GM19372 (cell line): Measurements from ENCODE around the gene MMP8.
A peak's percentile ranks its signal among the peaks of the same experiment; 100 is the strongest.

ENCODE experiments used
- ATAC-seq: cut with Tn5 transposase; IDR thresholded peaks from one replicate; pipeline ENCODE4 v1.9.1; 2021; ENCODE audit warnings: mild to moderate bottlenecking, low read depth, moderate library complexity; ENCODE audit not compliant: unreplicated experiment

MMP8 gene

DNA sequence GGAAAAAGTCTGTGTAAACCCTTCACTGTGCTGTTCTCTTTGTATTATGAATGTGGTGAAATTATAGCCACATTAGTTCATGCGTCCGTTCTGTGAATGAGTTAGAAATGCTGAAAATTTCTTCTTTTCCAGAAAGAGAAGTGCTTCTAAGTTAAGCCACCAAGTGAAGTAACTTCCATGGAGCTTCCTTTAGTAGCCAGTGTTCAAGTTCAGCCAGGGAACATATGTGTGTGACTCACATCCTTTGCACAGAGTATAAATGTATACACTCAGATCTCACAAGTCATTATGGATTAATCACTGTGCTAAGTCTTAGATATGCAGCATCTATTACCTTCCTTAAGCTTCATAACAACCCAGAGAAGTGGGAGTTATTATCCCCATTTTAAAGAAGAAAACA is 3.1 kb upstream of the MMP8 start:
- no peak for ATAC-seq

- no peak for ATAC-seq
These were observed 1.9 kb downstream of the MMP8 start for GRCh38 chr11:102722821-102723220.

GRCh38 chr11:102719620-102720277 is 5.0 kb downstream of the MMP8 start:
- ATAC-seq: no peak

DNA sequence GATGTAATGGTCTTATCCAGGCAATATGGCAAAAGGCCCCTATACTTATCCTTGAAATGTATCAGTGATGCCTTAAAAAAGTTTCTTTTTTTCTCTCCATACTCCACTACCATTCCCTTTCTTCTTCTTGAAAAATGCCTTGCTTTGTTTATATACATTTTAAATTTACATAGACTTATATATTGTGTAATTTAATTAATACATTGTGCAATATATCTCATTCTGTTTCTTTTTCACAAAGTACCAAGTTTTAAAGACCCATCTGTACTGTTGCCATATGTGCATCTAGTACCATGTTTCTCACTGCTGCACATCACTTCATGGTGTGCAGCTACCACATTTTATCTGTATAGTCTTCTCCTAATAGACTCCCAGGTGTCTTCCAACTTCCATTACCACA is 7.5 kb downstream of the MMP8 start:
- ATAC-seq: no peak

GRCh38 chr11:102716527-102716926 is 8.2 kb downstream of the MMP8 start:
- peak; percentile 56 for ATAC-seq

GRCh38 chr11:102712137-102712536 is 12.6 kb downstream of the MMP8 start:
- ATAC-seq: no peak

- ATAC-seq: no peak
These were observed 15.4 kb downstream of the MMP8 start for GRCh38 chr11:102709201-102709945.

DNA sequence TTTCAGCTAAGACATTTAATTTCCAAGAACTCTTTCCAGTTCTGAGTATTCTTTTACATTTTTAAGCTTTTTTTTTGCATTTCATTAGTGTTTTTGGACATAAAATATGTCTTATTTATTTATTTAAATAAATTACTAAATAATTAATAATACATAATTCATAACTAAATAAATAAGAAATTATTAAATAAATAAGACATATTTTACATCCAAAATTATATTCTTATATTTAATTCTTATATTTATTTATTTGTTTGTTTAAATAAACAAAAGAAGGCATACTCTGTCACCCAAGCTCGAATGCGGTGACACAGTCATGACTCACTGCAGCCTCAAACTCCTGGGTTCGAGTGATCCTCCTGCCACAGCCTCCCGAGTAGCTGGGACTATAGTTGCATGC is 16.1 kb downstream of the MMP8 start:
- no peak for ATAC-seq

- ATAC-seq: no peak
These were observed 19.1 kb downstream of the MMP8 start, which contains the start of gene MMP27 for GRCh38 chr11:102705626-102706025. Gene MMP27 (minus strand): TSS chr11:102705769. CDS start chr11:102705714, 55 bp downstream.

DNA sequence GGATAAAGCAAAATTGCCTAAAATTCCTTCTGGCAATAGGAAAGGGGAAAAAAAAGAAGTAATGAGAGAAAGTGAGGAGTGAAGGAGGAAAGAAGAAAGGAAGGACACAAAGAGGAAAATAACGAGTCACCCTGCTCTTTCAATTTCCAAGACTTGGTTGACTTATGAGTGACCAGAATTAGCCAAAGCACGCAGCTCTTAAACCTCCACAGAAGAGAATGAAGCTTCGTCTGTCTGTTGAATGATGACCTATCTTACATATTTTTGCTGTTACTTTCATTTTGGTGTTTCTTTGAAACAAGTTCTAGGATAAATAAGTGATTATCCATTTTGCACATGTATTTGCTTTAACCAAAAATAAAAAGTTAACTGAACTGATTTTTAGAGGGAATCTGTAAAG is 19.9 kb downstream of the MMP8 start:
- ATAC-seq: no peak

- ATAC-seq: no peak
These were observed 20.8 kb downstream of the MMP8 start for GRCh38 chr11:102703826-102704493.

DNA sequence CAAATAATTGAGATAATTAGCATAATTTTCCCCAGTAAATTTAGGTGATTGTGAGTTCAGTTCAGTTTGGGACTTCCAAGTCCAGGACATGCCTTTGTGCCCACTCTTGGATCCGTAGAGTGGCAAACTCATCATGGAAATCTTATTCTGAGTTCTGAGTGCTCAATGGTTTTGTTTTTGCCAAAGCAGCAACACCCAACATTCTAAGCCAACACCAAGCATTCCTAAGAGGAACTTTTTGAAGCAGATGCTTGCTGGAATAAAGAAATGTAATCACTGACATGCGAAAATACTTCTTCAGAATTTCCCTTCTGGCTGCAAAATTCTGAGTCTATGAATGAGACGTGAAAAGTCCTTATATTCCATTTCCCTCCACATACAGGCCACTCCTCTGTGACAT is 29.6 kb downstream of the MMP8 start:
- no peak for ATAC-seq

GRCh38 chr11:102685754-102686153 is 39.0 kb downstream of the MMP8 start:
- no peak for ATAC-seq

DNA sequence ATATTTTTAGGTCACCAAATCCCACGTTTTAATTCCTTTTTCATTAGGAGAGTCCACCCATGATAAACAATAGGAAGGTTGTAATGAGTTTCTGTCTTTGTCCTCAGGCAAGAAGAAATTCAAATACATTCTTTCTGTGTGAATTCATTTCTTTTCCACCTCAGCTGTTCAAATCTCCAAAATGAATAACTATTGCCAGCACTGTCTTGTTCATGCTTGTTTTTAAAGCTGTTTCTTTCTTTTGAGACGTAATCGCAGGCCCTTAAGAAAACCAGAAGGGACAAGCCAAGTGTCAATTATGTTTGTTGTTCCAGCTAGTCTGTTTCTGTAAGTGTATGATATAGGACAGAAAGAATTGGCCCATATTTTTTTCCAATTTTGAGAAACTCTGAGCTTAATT is 39.4 kb downstream of the MMP8 start:
- ATAC-seq: no peak

DNA sequence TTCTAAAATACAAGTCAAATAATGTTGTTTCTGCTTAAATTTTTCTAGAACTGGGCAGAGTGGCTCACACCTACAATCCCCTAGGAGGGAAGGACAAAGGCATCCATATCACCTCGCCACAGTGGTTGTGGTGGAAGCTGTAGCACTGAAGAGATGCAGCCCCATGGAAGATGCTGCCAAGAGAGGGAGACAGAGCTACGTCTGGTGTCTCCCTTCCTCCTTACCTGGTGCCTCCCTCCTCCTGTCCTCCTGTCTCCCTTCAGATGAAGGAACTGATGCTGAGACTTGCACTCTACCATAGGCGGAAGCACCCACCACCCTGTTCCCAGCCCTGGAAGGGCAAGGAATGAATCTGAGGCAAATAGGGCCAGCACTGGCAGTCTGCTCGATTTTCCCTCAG is 41.5 kb downstream of the MMP8 start:
- ATAC-seq: no peak

GRCh38 chr11:102680945-102681344 is 43.8 kb downstream of the MMP8 start:
- ATAC-seq: no peak

DNA sequence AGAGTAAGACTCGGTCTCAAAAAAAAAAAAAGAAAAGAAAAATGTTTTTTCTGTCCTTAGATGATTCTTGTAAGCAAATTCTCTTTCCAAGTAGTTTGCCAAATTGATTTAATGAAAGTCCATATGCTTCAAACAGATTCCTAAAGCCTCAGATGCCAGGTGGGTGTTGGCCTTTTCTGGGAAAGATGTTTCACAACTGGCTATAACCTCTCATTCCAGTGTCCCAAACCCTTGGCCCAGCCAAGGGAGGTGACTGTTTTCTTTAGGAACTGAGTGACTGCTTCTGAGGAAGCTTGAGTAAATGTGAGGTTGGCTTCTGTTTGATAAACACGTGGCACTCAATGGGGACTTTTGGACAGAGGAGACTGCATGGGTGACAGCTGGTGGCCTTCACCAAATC is 46.7 kb downstream of the MMP8 start:
- no peak for ATAC-seq

DNA sequence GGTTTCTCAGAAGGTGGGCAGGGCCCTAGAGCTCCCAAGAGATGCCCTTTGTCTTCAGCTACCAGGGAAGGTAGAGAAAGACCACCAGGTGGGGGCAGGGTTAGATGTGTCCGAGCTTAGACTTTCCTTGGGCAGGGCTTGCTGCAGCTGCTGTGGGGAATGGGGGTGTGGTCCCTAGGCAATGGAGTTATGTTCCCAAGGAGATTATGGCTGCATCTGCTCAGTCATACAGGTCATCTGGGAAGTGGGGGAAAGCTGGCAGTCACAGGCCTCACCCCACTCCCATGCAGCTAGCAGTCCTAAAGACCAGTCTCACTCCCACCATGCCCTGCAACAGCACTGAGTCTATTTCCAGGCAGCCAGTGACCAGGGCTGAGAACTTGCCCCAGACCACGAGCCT is 48.7 kb downstream of the MMP8 start:
- no peak for ATAC-seq

- ATAC-seq: no peak
These were observed 55.1 kb downstream of the MMP8 start for GRCh38 chr11:102669664-102670063.

DNA sequence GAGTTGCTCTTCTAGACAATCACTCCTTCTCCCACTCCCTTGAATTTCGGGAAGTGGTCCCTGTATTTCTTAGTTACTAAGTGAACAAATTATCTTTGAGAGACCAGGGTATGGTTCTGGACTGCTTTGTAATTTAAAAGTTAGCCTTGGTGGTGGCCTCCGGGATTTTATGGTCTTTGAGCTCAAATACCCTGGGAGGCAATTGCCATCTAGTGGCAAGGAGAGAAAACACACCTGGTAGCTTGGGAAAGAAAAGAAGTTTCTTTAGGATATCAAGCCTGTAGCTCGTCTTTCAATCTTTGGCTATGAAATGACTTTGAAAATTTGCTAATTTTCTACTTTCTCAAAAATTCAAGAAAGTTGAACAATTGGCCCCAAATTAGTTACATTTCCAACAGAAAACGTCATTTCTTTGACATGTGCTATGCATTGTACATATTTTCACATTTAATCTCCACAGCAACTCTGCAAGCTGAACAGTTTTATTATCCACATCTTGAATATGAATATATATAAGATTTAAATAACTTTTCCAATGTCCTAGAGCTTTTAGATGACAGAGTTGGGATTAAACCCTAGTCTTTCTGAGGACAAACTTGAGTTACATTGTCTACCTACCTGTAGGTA is 58.3 kb downstream of the MMP8 start:
- peak; percentile 62 for ATAC-seq
